OCI-LY7 (cell line): Measurements from ENCODE around the gene KIF4B. TPM values are rescaled to one million over a fixed set of nuclear protein-coding genes. Genes with fewer than 3 reads are reported as not detected.

Source experiments
- BruUV-seq: library from RNA; stranded (reverse); fragments of 400-500 nt; replicated peaks from 2 replicates; lab custom pipeline; 2021; lab: Mats Ljungman, UMichigan
- CTCF ChIA-PET: fragments of 300-600 bp; sonication (Branson Sonifier 250); formaldehyde crosslinking; loops from one replicate; lab custom pipeline; 2022; ENCODE audit warnings: antibody characterized with exemption; ENCODE audit not compliant: unreplicated experiment; lab: Charles Lee
- POLR2A ChIA-PET: fragments of 300-600 bp; sonication (Branson Sonifier 250); formaldehyde crosslinking; loops from one replicate; lab custom pipeline; 2022; ENCODE audit warnings: antibody characterized with exemption; lab: Charles Lee
- DNase-seq: peaks from one replicate; pipeline ENCODE4 v3.0.0-alpha.2; 2015; ENCODE audit warnings: low spot score
- H2AFZ ChIP-seq: fragments of 200-600 bp; sonication (generic), shearing (Covaris generic); 2 replicates; pipeline ENCODE4 v1.6.1; 2014; ENCODE audit warnings: mild to moderate bottlenecking, antibody characterized with exemption, low read length, moderate library complexity
- H3K27ac ChIP-seq: fragments of 200-600 bp; sonication (generic); 2 replicates; pipeline ENCODE4 v1.5.1; 2014; ENCODE audit warnings: mixed run types, low read depth, mild to moderate bottlenecking, moderate library complexity, low read length, inconsistent platforms; ENCODE audit not compliant: poor library complexity, severe bottlenecking
- H3K36me3 ChIP-seq: fragments of 200-600 bp; sonication (generic); 2 replicates; pipeline ENCODE4 v1.6.1; 2014; ENCODE audit warnings: mild to moderate bottlenecking, antibody characterized with exemption, low read length, moderate library complexity, mixed read lengths; ENCODE audit not compliant: insufficient read depth
- H3K4me1 ChIP-seq: fragments of 200-600 bp; sonication (generic); 2 replicates; pipeline ENCODE4 v1.5.1; 2014; ENCODE audit warnings: mild to moderate bottlenecking, low read length; ENCODE audit not compliant: insufficient read depth, poor library complexity, severe bottlenecking
- H3K4me2 ChIP-seq: fragments of 200-600 bp; sonication (generic); 2 replicates; pipeline ENCODE4 v1.6.1; 2014; ENCODE audit warnings: mild to moderate bottlenecking, low read length
- H3K4me3 ChIP-seq: fragments of 200-600 bp; sonication (generic); 2 replicates; pipeline ENCODE4 v1.5.1; 2014; ENCODE audit warnings: mild to moderate bottlenecking, low read depth, low read length; ENCODE audit not compliant: poor library complexity, severe bottlenecking
- H3K79me2 ChIP-seq: fragments of 200-600 bp; sonication (generic); 2 replicates; pipeline ENCODE4 v1.6.1; 2016; ENCODE audit warnings: low read depth, mild to moderate bottlenecking, low read length, moderate library complexity, mixed read lengths; ENCODE audit not compliant: insufficient read depth
- H3K9me2 ChIP-seq: fragments of 200-600 bp; sonication (generic); 2 replicates; pipeline ENCODE4 v1.6.1; 2016; ENCODE audit warnings: mild to moderate bottlenecking, low read length, mixed read lengths; ENCODE audit not compliant: insufficient read depth
- H3K9me3 ChIP-seq: fragments of 200-600 bp; sonication (generic); 2 replicates; pipeline ENCODE4 v1.6.1; 2014; ENCODE audit warnings: mild to moderate bottlenecking, mixed run types, low read length, mixed read lengths
- H4K20me1 ChIP-seq: fragments of 200-600 bp; sonication (generic); 2 replicates; pipeline ENCODE4 v1.6.1; 2014; ENCODE audit warnings: mild to moderate bottlenecking, antibody characterized with exemption, low read length, moderate library complexity, mixed read lengths; ENCODE audit not compliant: insufficient read depth
- EZH2phosphoT487 ChIP-seq: fragments of 200-600 bp; sonication (generic); IDR thresholded peaks from 2 replicates; pipeline ENCODE4 v1.6.1; 2018; ENCODE audit warnings: low read depth, borderline replicate concordance, mild to moderate bottlenecking, mixed run types, antibody characterized with exemption, low read length, moderate library complexity, mixed read lengths
- intact Hi-C: fragments of 100-400 bp; cut with micrococcal nuclease; formaldehyde crosslinking; loops from one replicate; pipeline ENCODE4 v1.10.0; 2022; ENCODE audit not compliant: unreplicated experiment
- total RNA-seq, 2 experiments: library from RNA; depleted of rRNA in 1 of 2; stranded (reverse); fragments of >200 nt in 1 of 2; shearing (Covaris generic) in 1 of 2; gene quantifications; 2 replicates each; pipeline ENCODE4 v1.2.3, GENCODE V29; 2014 to 2022
- TF ChIP-seq, protein P1 (sequence below): fragments of 200-600 bp; sonication (generic); conservative IDR thresholded peaks from 2 replicates; pipeline ENCODE4 v1.5.1; 2014; ENCODE audit warnings: mild to moderate bottlenecking, antibody characterized with exemption, low read length, moderate library complexity, mixed read lengths

KIF4B gene
- total RNA-seq, 2 experiments from 2014 or later = not detected

DNA sequence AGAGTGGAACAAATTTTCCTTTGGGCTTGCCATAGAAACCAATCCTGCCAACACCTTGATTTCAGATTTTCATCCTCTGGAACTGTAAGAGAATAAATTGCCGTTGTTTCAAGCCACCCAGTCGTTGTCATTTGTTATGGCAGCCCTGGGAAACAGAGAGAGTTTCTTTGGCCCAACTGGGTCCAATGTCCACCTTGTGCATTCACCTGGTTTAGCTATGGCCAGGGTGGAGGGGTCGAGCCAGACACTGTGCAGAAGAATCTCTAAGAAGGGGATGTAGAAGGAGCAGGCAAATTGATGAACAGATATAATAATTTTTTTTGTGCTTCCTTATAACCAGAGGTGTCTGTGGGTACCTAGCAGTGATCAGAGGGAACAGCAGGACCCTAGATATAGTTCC, 9.8 kb downstream of the KIF4B start:
- H3K4me3 ChIP-seq = no peak overlapping the region
- BruUV-seq = no TSS peak
- DNase-seq = no peak
- no peaks in the 10 kb centered on the region for H3K9me3 ChIP-seq
- no peak overlapping the region for H2AFZ ChIP-seq
- POLR2A ChIA-PET = no interaction called here
- H3K36me3 ChIP-seq = no peaks in the 10 kb centered on the region
- no peaks in the 10 kb centered on the region for H3K79me2 ChIP-seq
- no peaks in the 10 kb centered on the region for H3K4me1 ChIP-seq
- no peak overlapping the region for H3K4me2 ChIP-seq
- no peak overlapping the region for H3K27ac ChIP-seq
- H3K9me2 ChIP-seq = no peaks in the 10 kb centered on the region
- CTCF ChIA-PET = no interaction called here
- TF ChIP-seq EZH2phosphoT487 = no peak
- TF ChIP-seq, protein P1, sequence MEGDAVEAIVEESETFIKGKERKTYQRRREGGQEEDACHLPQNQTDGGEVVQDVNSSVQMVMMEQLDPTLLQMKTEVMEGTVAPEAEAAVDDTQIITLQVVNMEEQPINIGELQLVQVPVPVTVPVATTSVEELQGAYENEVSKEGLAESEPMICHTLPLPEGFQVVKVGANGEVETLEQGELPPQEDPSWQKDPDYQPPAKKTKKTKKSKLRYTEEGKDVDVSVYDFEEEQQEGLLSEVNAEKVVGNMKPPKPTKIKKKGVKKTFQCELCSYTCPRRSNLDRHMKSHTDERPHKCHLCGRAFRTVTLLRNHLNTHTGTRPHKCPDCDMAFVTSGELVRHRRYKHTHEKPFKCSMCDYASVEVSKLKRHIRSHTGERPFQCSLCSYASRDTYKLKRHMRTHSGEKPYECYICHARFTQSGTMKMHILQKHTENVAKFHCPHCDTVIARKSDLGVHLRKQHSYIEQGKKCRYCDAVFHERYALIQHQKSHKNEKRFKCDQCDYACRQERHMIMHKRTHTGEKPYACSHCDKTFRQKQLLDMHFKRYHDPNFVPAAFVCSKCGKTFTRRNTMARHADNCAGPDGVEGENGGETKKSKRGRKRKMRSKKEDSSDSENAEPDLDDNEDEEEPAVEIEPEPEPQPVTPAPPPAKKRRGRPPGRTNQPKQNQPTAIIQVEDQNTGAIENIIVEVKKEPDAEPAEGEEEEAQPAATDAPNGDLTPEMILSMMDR = no peak
- H4K20me1 ChIP-seq = no peaks in the 10 kb centered on the region
- intact Hi-C loops = no loop called here

DNA sequence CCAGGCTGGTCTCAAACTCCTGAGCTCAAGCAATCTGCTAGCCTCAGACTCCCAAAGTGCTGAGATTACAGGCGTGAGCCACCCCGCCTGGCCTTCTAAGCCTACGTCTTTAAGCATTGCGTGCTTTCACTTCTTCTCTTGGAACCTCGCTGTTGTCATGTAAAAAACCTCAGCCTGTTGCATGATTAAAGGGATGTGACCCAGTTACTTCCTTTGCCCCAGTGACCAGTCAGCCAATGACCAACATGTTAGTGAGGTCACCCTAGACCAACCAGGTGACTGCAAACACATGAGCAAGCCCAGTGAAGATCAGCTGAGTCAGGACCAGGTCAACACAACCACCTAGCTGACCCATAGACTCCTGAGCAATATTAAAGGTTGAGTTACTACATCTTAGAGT, 10.5 kb downstream of the KIF4B start:
- no peaks in the 10 kb centered on the region for H3K36me3 ChIP-seq
- ChIA-PET CTCF (no interaction called here), POLR2A (interaction anchor here (0.7 kb wide), 1 partner anchor 121 kb away, joined by 4 read pairs; no protein-coding TSS in a partner anchor)
- no TSS peak for BruUV-seq
- intact Hi-C loops = no loop called here
- no peak for TF ChIP-seq EZH2phosphoT487
- TF ChIP-seq, protein P1 = no peak
- H3K27ac ChIP-seq = no peak overlapping the region
- no peaks in the 10 kb centered on the region for H3K9me3 ChIP-seq
- no peak for DNase-seq
- no peak overlapping the region for H3K4me3 ChIP-seq
- no peaks in the 10 kb centered on the region for H4K20me1 ChIP-seq
- no peaks in the 10 kb centered on the region for H3K79me2 ChIP-seq
- H3K4me1 ChIP-seq = no peaks in the 10 kb centered on the region
- no peak overlapping the region for H3K4me2 ChIP-seq
- H3K9me2 ChIP-seq = no peaks in the 10 kb centered on the region
- no peak overlapping the region for H2AFZ ChIP-seq

DNA sequence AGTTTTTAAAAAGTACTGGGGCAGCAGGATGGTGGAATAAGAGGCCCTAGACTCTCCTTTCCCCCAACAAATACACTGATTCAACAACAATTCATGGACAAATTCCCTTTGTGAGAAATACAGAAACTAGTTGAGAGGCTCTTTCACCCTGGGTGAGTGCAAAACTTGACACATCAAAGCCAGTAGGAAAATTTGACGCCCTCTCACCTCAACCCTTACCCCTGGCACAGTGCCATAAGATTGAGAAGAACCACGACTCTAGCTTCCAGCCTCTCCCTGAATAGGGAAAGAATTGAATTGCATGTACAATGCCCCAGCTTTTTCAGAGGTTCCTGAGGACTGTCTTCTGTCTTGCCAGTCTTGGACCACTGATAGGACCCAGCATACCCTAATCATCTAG, 12.3 kb downstream of the KIF4B start:
- Histone ChIP-seq H3K9me3 (no peaks in the 10 kb centered on the region), H3K4me3 (no peak overlapping the region), H3K9me2 (no peaks in the 10 kb centered on the region), H4K20me1 (no peaks in the 10 kb centered on the region), H2AFZ (no peak overlapping the region), H3K4me1 (no peaks in the 10 kb centered on the region), H3K4me2 (no peak overlapping the region), H3K36me3 (no peaks in the 10 kb centered on the region), H3K79me2 (no peaks in the 10 kb centered on the region), H3K27ac (no peak overlapping the region)
- intact Hi-C loops = no loop called here
- DNase-seq = no peak
- no peak for TF ChIP-seq EZH2phosphoT487
- TF ChIP-seq, protein P1 = no peak
- BruUV-seq = no TSS peak
- CTCF ChIA-PET = no interaction called here
- POLR2A ChIA-PET = no interaction called here
